Natural killer cell (primary cell): ENCODE measurements around the gene MRPL28. TPM values are rescaled to one million over a fixed set of nuclear protein-coding genes. Genes with fewer than 3 reads are reported as not detected.

ENCODE experiments used
- ATAC-seq, 3 donors: fragments of 150-1000 bp in 2 of 3; fragments of 200-7000 bp in 1 of 3; cut with Tn5 transposase; 1 replicate in 1 of 3; 2 replicates in 2 of 3; pipeline ENCODE4 v1.10.0; 2021; ENCODE audit warnings: mild to moderate bottlenecking in 2 of 3, moderate library complexity in 2 of 3
- DNase-seq, 2 donors: peaks; one replicate each; pipeline versions ENCODE4 v3.0.0 to v3.0.0-alpha.2; 2013 to 2021; ENCODE audit warnings: mixed read lengths in 1 of 2
- H3K27ac ChIP-seq: one replicate; pipeline ENCODE4 v1.5.1; 2013; ENCODE audit warnings: mild to moderate bottlenecking, low read length
- H3K27me3 ChIP-seq: one replicate; pipeline ENCODE4 v1.6.1; 2013; ENCODE audit warnings: low read length; ENCODE audit not compliant: control insufficient read depth, insufficient read depth
- H3K36me3 ChIP-seq: one replicate; pipeline ENCODE4 v1.6.1; 2013; ENCODE audit warnings: low read length; ENCODE audit not compliant: control insufficient read depth, insufficient read depth
- H3K4me1 ChIP-seq: one replicate; pipeline ENCODE4 v1.6.1; 2013; ENCODE audit warnings: low read length; ENCODE audit not compliant: control insufficient read depth, insufficient read depth
- H3K4me3 ChIP-seq: one replicate; pipeline ENCODE4 v1.5.1; 2013; ENCODE audit warnings: low read length
- H3K9me3 ChIP-seq: one replicate; pipeline ENCODE4 v1.6.1; 2013; ENCODE audit warnings: low read length; ENCODE audit not compliant: control insufficient read depth, insufficient read depth
- H3K27ac Mint-ChIP-seq, 2 donors: one replicate each; pipeline ENCODE4 v1.8.0; 2022; ENCODE audit warnings: mild to moderate bottlenecking in 2 of 2, mixed read lengths in 2 of 2, moderate library complexity in 1 of 2
- H3K27me3 Mint-ChIP-seq, 2 donors: one replicate each; pipeline ENCODE4 v1.8.0; 2022; ENCODE audit warnings: low read depth in 2 of 2, mixed read lengths in 2 of 2
- H3K36me3 Mint-ChIP-seq: one replicate; pipeline ENCODE4 v1.8.0; 2022; ENCODE audit warnings: mixed read lengths
- H3K4me1 Mint-ChIP-seq, 2 donors: one replicate each; pipeline ENCODE4 v1.8.0; 2022; ENCODE audit warnings: mixed read lengths in 2 of 2
- H3K4me3 Mint-ChIP-seq: one replicate; pipeline ENCODE4 v1.8.0; 2022; ENCODE audit warnings: mild to moderate bottlenecking, moderate library complexity, mixed read lengths
- H3K9me3 Mint-ChIP-seq, 2 donors: one replicate each; pipeline ENCODE4 v1.8.0; 2022; ENCODE audit warnings: mixed read lengths in 2 of 2
- WGBS: methylation state at CpG from one replicate; pipeline ENCODE4 v1.1.7; 2013; ENCODE audit warnings: missing lambda C conversion rate; ENCODE audit not compliant: insufficient coverage; 5-methylcytosine and 5-hydroxymethylcytosine counted together
- intact Hi-C: fragments of 100-400 bp; cut with micrococcal nuclease; formaldehyde crosslinking; loops from one replicate; pipeline ENCODE4 v1.14.2; 2022
- total RNA-seq, 4 donors: library from RNA; stranded (reverse); fragments of 120-200 nt in 1 of 4; gene quantifications; one replicate each; pipeline versions ENCODE4 v1.2.3 to v1.2.4, GENCODE V29; 2013 to 2022
- TF ChIP-seq, protein P1 (sequence below): fragments of 200-600 bp; IDR thresholded peaks from one replicate; pipeline ENCODE4 v1.8.0; 2022; ENCODE audit warnings: antibody characterized with exemption

MRPL28 gene
- total RNA-seq, 3 donors from 2014 or later (not counting 1 experiment from before 2014, with no cell fraction given), result 33.9 to 38.9 (median 37.5) TPM

DNA sequence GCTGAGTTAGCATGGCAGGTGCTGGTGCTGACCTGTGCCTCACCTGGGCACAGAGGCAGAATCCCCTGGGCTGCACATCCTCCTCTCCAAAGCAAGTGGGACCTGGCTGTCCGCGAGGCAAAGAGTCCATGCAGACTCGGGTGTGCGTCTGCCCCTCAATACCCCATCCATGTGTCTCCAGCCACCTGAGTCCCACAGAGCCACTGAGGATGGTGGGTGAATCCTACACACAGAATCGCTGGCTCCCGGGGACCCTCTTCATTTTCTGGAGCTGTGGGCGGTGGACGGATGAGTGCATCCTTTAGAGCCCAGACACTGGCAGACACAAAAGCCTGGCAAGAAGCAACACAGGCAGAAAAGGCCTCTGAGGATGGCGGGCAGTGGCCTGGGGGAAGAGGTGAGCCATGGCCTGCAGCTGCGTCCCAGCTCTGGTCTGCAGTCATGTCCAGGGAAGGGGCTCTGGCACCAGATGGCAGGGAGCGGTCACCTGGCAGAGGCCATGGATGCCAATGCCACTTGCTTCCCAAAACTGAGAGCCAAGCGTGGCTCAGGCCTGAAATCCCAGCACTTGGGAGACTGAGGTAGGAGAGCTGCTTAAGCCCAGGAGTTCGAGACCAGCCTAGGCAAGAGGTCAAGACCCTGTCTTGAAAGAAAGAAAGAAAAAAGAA lies 47.7 kb downstream of the MRPL28 start:
- H3K27me3 ChIP-seq, result no peaks in the 10 kb centered on the region

DNA sequence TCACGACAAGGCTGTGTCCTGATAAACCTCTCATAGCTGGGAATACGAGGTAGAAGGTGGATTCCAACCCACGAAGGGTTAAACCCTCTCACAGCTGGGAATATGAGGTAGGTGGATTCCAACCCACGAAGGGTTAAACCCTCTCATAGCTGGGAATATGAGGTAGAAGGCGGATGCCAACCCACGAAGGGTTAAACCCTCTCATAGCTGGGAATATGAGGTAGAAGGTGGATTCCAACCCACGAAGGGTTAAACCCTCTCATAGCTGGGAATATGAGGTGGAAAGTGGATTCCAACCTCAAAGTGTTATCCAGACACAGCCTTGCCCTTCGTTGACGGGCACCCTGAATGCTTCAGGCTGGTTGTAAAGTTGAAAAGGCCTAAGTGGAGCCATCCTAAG lies 48.8 kb downstream of the MRPL28 start:
- Mint-ChIP-seq H3K27me3 (no peaks in the 10 kb centered on the region), H3K36me3 (no peaks in the 10 kb centered on the region), H3K4me1 (peaks cover 79 to 88% of the 10 kb centered on the region in 2 donors), H3K27ac (peak overlapping the region; percentile 78 to 96), H3K4me3 (peak overlapping the region; percentile 73), H3K9me3 (no peaks in the 10 kb centered on the region)
- no peaks in the 10 kb centered on the region for H3K9me3 ChIP-seq
- peak overlapping the region; percentile 16 for H3K27ac ChIP-seq
- intact Hi-C loops, result no loop called here
- H3K27me3 ChIP-seq, result no peaks in the 10 kb centered on the region
- ATAC-seq (no peak), DNase-seq (peak in 1 of 2 donors; percentile 37)
- H3K4me1 ChIP-seq, result peaks cover 92% of the 10 kb centered on the region
- WGBS, result 93% methylated on average over 6 of the region's 9 CpGs
- no peak overlapping the region for H3K4me3 ChIP-seq
- TF ChIP-seq, protein P1, sequence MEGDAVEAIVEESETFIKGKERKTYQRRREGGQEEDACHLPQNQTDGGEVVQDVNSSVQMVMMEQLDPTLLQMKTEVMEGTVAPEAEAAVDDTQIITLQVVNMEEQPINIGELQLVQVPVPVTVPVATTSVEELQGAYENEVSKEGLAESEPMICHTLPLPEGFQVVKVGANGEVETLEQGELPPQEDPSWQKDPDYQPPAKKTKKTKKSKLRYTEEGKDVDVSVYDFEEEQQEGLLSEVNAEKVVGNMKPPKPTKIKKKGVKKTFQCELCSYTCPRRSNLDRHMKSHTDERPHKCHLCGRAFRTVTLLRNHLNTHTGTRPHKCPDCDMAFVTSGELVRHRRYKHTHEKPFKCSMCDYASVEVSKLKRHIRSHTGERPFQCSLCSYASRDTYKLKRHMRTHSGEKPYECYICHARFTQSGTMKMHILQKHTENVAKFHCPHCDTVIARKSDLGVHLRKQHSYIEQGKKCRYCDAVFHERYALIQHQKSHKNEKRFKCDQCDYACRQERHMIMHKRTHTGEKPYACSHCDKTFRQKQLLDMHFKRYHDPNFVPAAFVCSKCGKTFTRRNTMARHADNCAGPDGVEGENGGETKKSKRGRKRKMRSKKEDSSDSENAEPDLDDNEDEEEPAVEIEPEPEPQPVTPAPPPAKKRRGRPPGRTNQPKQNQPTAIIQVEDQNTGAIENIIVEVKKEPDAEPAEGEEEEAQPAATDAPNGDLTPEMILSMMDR, result no peak
- H3K36me3 ChIP-seq, result peaks cover 18% of the 10 kb centered on the region

More for the DNA sequence above, 47.7 kb downstream of the MRPL28 start:
- Mint-ChIP-seq H3K36me3 (no peaks in the 10 kb centered on the region), H3K4me3 (peak overlapping the region; percentile 79), H3K9me3 (no peaks in the 10 kb centered on the region), H3K27ac (peak overlapping the region; percentile 92 to 96), H3K27me3 (no peaks in the 10 kb centered on the region), H3K4me1 (peaks cover 78 to 85% of the 10 kb centered on the region in 2 donors)
- Histone ChIP-seq H3K4me1 (peaks cover 93% of the 10 kb centered on the region), H3K27ac (no peak overlapping the region), H3K36me3 (peaks cover 14% of the 10 kb centered on the region), H3K4me3 (no peak overlapping the region), H3K9me3 (no peaks in the 10 kb centered on the region)
- intact Hi-C loops, result no loop called here
- 97% methylated on average over 13 of the region's 13 CpGs for WGBS
- ATAC-seq (no peak), DNase-seq (no peak)
- TF ChIP-seq, protein P1, result no peak

DNA sequence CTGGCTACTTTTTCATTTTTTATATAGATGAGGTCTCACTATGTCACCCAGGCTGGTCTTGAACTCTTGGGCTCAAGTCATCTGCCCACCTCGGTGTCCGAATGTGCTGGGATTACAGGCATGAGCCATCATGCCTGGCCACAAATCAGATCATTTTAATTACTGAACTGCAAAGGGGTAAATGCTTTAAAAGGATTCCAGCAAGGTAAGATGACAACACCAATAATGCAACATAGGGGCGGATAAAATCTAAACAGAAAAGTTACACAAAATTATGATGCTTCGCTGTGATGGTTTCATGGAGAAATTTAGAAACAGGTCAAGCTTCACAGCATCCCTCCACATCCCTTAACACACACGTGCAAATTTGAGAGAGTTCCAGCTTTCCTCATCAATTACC lies 50.1 kb downstream of the MRPL28 start:
- intact Hi-C loops, result no loop called here
- DNase-seq (no peak), ATAC-seq (no peak)
- H3K27me3 Mint-ChIP-seq, result no peaks in the 10 kb centered on the region
- WGBS, result 90% methylated on average over 3 of the region's 5 CpGs
- no peaks in the 10 kb centered on the region for H3K9me3 Mint-ChIP-seq
- Histone ChIP-seq H3K4me1 (peaks cover 87% of the 10 kb centered on the region), H3K4me3 (no peak overlapping the region), H3K27me3 (no peaks in the 10 kb centered on the region), H3K36me3 (peaks cover 18% of the 10 kb centered on the region), H3K9me3 (no peaks in the 10 kb centered on the region), H3K27ac (no peak overlapping the region)
- peak overlapping the region; percentile 33 to 76 for H3K27ac Mint-ChIP-seq
- no peaks in the 10 kb centered on the region for H3K36me3 Mint-ChIP-seq
- peak overlapping the region; percentile 58 for H3K4me3 Mint-ChIP-seq
- TF ChIP-seq, protein P1, result no peak
- peaks cover 80 to 88% of the 10 kb centered on the region in 2 donors for H3K4me1 Mint-ChIP-seq

DNA sequence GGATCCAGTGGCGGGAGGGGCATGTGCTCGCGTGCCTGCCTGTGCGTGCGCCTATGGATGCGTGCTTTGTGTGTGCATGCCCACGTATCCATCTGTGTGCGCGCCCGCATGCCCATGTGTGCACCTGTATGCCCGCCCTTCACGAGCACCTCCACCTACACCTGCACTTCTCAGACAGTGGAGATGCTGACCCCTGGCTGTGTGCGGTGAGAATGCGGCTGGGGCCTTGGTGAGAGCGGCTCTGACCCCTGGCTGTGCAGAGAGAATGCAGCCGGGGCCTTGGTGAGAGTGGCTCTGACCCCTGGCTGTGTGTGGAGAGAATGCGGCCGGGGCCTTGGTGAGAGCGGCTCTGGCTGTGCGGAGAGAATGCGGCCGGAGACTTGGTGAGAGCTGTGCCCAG lies 51.7 kb downstream of the MRPL28 start:
- DNase-seq, result no peak
- TF ChIP-seq, protein P1, result no peak
- Histone ChIP-seq H3K36me3 (peaks cover 27% of the 10 kb centered on the region), H3K4me3 (no peak overlapping the region), H3K9me3 (no peaks in the 10 kb centered on the region), H3K27ac (no peak overlapping the region), H3K27me3 (no peaks in the 10 kb centered on the region), H3K4me1 (peaks cover 86% of the 10 kb centered on the region)
- H3K27ac Mint-ChIP-seq, result peak overlapping the region; percentile 33 to 76
- no peaks in the 10 kb centered on the region for H3K36me3 Mint-ChIP-seq
- no peaks in the 10 kb centered on the region for H3K27me3 Mint-ChIP-seq
- H3K4me3 Mint-ChIP-seq, result peak overlapping the region; percentile 45
- ATAC-seq, result no peak
- peaks cover 72 to 83% of the 10 kb centered on the region in 2 donors for H3K4me1 Mint-ChIP-seq
- 94% methylated on average over 22 of the region's 22 CpGs for WGBS
- intact Hi-C loops, result no loop called here
- H3K9me3 Mint-ChIP-seq, result no peaks in the 10 kb centered on the region
